KBM-7 (cell line): ENCODE data around the gene LRRC72.

Experiments used
- DNase-seq: peaks from one replicate; pipeline ENCODE4 v3.0.0-alpha.2; 2015
- in situ Hi-C: fragments of 300-500 bp; cut with MboI; formaldehyde crosslinking; loops from 2 replicates; pipeline ENCODE4 v1.14.3; 2020; ENCODE audit warnings: low sequenced_read_pairs, low pct_unique_long_range_greater_than_20kb, mixed read lengths

Gene LRRC72

DNA sequence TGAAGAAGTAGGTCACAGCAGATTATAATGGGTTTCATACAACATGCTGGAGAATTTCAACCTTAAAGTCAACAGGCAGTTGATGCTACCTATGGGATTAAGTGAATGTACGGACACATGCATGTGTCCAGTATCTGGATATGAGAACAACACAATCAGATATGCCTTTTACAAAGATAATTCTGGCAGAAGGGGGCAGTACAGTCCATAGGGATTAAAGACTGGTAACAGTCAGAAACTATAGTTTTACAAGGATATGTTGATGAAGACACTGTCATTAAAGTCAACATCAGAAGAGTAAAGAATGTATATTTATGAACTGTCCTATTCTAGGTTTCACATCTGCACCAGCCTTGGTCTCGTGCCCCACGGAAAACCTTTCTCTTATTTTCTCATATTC lies 77.4 kb downstream of the LRRC72 start:
- in situ Hi-C loops, result no loop called here
- no peak for DNase-seq

DNA sequence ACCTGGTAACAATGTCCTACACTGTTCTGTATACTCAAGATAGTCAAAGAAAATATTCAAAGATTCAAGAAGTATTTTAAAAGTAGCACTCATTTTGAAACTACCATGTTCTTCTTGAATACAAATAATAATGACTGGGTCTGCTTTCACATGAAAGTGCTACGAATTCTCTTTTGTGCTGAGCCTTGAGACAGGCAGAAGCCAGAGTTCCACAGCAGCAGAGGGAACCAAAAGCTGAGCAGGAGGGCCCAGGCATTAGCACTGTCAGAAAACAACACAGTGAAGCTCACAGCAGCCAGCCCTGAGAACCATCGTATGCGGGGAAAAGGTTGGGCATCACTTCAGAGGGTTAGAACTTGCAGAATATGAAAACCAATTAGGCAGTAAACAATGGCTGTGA lies 80.1 kb downstream of the LRRC72 start:
- in situ Hi-C loops, result no loop called here
- DNase-seq, result no peak

DNA sequence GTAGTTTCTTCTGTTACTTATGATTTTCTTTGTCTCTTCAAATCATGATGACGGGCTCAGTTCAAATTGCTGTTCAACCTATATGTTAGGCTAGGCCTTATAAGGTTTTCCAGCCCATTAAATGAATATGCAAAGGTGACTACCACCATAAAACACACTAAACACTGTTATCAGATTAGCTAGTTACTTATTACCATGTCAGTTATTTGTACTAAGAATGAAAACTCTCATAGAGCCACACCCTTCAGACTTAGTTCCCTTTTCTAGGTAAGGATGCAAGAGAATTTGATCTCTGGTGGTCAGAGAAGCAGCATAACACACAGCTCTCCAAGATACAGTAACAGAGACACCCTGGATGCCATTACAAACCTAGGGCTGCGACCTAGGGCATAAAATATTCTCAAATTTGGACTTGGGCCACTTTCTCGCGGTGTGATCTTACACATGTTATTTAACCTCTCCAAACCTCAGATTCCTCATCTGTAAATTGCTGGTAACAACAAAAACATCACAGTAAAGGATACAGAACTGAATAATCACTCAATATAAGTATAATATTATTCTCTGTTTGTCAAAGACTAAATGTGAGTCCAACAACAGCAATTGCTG lies 83.3 kb downstream of the LRRC72 start:
- in situ Hi-C loops, result no loop called here

DNA sequence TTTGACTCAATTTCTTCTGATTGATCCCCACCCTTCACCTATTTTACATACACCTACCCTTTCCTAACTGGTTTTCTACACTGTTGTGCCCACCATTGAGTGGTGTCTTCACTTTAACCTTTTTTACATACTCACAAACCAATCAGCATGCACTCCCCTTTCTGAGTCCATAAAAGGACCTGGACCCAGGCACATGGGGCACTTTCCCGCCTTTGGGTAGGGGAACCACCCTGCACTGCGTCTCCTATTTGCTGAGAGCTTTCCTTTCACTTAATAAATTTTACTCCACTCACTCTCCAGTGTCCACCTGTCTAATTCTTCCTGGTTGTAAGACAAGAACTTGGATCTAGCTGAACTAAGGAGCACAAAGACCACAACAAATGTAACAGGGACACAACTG lies 85.1 kb downstream of the LRRC72 start:
- in situ Hi-C loops, result no loop called here
- no peak for DNase-seq

More for the DNA sequence above, 83.3 kb downstream of the LRRC72 start:
- DNase-seq, result no peak

DNA sequence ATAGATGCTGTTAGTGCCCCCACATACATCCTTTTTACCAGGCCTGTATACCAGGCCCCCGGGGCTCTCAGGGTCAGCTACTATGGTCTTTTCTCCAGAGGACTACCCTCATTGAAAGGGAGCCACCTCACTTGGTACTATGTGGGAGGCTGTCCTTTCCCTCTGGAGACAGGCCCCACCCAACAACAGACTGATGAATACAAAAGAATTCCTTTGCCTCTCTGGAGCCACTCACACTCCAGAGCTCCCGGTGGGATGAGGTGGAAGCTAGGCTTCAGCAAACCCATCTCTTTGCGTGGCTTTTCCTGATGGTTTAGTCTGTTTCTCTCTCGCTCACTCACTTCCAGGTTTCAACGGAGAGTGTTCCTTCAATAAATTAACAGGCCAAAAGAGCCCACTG lies 88.6 kb downstream of the LRRC72 start:
- in situ Hi-C loops, result no loop called here
- DNase-seq, result no peak

DNA sequence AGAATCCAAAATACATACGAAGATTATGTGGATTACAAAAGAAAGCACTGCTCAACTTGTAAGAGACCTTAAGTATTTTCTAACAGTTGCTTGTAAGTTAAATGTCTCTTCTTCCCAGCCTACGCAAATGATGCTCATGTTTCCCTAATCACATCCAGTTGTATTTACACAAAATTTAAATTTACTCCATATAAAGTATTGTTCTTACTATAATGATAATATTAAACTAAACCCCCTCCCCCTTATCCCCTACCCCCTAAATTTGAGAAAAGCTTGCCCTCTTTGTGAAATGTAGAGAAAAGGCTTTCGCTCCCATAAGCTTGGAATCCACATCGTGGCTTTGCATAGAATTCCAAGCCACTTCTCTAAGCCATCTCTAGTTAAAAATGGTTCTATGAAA lies 89.5 kb downstream of the LRRC72 start:
- DNase-seq, result no peak
- in situ Hi-C loops, result no loop called here

DNA sequence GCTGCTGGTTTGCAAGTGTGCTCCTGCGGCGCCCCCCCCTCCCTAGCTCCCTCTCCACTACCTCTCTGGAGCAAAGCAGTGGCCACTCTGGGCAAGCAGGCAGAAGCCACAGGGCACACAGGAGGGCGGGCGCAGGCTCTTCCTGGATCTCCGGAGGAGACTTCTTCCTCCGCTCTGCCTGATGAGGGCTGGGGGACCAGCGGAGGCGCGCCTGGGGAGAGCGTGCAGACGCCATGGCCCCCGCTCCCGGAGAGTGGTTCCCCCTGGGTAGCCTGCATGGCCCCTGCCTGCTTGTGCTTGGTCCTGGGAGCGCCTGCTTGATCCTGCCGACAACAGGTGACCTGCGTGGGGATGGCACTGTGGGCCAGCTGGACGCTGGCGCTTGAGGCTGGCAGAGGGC lies 89.9 kb downstream of the LRRC72 start:
- DNase-seq, result no peak
- in situ Hi-C loops, result no loop called here

DNA sequence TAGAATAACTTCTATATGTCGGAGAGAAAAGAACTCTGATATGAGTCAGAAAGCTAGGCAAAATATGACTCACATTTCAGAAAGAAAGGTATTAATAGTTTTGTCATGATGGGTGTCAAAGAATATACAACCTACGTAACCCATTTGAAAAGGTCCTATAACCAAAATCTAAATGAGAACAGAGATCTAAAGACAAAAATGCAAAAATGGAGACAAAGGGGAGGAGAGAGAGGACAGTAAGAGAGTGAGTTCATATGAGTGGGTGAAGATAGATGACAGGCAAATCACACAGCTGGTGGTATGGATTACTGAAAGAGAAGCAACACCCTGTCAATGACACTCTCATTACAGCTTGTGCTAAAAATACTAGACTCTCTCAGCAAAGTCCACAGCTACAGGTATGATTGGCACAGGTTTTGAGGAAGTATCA lies 93.4 kb downstream of the LRRC72 start:
- DNase-seq, result no peak
- in situ Hi-C loops, result no loop called here

DNA sequence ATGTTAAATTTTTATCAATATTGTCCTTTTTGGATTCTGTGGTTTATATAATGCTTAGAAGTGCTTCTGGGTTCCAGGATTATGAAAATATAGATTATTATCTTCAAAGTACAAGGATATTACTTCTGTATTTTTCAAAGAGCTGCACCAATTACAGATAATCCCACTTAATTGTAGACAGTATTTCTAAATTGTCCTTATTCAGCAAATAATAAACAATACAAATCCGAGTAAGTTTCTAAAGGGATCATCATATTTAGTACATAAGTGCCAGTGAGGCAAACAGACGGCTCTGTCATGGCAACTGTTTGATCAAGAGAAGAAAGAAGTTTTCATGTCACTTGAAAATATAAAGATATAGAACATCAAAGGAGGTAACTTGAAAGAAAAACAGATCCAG lies 99.8 kb downstream of the LRRC72 start:
- DNase-seq, result no peak
- in situ Hi-C loops, result no loop called here

DNA sequence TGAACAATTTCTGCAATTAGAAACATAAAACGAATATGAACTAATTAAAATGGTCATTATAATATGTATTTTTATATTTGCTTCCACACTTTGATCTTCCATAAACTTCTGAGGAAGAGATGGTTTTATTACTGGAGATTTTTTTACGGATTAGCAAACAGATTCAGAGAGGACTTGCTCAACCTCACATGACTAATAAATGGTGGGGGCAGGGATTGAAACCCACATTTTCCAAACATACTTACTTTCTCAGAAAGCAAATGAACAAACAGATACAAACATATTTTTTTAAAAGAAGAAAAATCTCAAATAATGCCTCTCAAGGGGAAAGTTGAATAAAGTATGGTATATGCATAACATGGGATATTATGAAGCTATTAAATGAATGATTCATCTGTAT lies 100.6 kb downstream of the LRRC72 start:
- in situ Hi-C loops, result no loop called here

DNA sequence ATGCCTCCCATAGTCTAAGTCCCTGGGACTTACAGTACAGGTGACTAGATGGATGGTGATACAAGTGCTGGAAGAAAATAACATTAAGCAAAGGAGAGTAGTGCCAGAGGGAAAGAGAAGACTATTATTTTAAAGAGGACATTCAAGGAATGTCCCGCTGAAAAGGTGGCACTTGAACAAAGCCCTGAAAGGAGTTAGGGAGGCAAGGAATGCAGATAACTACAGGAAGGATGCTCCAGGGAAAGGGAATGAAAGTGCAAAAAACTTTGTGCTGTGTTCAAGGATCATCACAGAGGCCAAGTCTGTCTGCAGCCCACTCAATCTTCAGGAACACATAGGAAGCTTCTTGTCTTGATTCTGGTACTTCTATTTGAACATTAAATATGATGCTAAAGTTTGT lies 104.0 kb downstream of the LRRC72 start:
- in situ Hi-C loops, result no loop called here
- DNase-seq, result no peak

More for the DNA sequence above, 100.6 kb downstream of the LRRC72 start:
- no peak for DNase-seq
